Measurements from ENCODE around the gene STAC3.

Gene STAC3

DNA sequence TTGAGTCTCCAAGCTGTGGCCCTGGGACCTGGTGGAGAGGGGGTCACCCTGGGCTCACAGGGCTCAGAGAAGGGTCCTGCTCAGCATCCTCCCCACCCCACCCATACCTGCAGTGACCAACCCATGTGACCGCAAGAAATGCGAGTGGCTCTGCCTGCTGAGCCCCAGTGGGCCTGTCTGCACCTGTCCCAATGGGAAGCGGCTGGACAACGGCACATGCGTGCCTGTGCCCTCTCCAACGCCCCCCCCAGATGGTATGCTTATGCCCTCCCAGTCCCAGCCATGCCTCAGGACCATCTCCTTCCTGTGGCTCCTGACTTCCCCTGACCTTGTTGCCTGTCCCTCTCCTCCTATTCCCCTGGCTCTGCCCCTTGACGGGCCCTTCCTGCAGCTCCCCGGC is 41.1 kb downstream of the STAC3 start:
- DNase-seq, result no peak

DNA sequence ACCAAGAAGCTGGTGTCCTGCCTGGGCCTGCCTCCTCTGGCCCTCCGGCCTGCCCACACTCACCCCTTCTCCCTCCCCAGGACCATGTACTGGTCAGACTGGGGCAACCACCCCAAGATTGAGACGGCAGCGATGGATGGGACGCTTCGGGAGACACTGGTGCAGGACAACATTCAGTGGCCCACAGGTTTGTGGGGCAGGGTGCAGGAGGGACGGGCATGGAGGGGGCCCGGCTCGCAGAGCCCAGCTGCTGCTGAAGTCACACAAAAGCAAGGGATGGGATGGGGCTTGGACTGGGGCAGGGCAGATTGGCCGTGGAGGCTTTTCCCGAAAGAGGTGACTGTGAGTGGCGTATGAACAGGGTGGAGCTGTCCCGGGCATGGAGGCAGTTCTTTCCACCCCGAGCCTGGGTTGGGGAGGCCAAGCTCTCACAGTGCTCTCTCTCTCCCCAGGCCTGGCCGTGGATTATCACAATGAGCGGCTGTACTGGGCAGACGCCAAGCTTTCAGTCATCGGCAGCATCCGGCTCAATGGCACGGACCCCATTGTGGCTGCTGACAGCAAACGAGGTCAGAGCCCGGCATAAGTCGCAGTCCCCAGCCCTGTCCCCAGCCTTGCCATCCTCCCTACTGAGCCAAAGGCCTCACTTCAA is 42.2 kb downstream of the STAC3 start:
- DNase-seq, result no peak

DNA sequence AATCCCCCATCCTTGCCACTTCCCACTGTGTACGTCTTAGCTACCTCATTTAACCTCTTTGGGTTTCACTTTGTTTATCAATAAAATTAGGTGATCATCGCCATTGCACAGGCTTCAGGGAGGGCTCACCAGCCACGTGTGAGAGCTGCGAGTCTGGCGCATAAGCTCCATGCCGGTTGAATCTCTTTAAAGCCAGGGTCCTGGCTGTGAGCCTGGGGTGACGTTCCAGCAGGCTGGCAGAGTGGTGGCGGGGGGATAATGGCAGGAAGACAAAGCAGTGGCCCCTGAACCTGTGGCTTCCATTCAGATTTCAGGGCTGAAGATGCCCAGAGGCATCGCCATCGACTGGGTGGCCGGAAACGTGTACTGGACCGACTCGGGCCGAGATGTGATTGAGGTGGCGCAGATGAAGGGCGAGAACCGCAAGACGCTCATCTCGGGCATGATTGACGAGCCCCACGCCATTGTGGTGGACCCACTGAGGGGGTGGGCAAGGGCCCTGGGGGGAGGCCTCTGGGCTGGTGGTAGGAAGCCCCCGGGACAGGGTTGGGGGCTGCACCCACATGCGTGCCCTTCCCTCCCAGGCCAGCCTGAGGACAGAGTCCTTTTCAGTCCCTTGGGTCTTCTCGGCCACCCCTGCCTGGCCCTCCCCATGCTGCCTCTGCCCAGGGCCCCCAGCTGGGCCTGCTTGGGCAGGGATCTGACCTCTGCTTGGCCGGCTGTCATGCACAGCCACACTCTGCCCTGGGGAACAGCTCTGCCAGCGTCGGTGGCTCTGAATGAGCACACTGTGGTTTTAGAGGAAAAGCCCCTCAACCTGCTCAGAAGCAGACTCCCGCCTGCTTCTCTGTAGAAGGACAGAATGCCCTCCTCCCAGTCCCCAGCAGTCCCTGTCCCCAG is 43.0 kb downstream of the STAC3 start:
- no peak for DNase-seq

DNA sequence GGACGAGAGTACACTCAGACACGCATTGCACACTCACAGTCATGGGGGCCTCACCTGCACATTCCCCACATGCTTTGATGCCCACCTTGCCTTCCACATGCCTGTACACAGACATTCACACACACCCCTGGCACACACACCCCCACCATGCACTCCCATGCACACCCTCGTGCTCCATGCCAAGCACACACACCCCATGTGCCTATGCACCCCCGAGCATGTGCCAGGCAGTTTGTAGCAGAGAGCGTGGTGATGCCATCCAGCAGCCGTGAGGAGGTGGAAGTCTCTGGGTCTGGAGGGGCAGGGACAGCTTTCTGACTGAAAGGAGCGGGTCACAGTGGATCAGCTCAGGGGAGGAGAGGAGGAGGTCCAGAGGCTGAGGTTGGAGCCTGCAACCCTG is 45.1 kb downstream of the STAC3 start:
- DNase-seq, result no peak

DNA sequence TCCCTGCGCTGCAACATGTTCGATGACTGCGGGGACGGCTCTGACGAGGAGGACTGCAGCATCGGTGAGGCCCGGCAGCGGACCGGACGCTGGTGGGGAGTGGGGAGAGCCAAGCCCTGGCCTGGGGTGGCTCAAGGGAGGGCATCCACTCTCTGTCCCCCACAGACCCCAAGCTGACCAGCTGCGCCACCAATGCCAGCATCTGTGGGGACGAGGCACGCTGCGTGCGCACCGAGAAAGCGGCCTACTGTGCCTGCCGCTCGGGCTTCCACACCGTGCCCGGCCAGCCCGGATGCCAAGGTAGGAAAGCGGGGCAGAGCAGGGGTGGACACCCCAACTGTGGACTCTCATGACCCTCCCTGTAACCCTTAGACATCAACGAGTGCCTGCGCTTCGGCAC is 45.8 kb downstream of the STAC3 start:
- no peak for DNase-seq

DNA sequence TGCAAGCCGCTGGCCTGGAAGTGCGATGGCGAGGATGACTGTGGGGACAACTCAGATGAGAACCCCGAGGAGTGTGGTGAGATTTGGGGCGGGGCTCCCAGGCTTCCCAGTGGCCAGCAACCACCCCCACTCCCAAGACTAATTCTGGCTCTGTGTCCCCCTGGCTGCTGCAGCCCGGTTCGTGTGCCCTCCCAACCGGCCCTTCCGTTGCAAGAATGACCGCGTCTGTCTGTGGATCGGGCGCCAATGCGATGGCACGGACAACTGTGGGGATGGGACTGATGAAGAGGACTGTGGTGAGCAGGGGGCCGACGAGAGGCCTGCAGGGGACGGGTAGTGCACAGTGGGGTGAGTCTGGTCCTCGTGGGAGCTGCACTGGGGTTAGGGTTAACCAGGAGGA is 46.5 kb downstream of the STAC3 start:
- no peak for DNase-seq

DNA sequence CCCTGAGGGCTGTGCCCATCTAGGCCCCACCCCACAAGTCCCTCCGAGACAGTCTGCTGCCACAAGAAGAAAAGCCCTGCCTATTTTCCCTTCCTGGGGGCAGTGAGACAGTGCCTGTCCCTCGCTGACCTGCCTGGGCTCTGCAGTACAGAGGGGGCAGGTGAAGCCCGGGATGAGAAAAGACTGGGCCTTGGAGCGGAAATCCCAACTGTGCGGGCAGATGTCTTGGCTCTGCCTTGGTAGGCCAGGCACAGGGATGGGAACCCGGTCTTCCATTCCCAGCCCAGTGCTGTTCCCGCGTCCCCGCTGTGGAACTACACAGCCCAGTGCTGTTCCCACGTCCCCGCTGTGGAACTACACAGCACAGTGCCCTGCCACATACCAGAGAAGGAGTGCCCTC is 47.2 kb downstream of the STAC3 start:
- DNase-seq, result no peak

DNA sequence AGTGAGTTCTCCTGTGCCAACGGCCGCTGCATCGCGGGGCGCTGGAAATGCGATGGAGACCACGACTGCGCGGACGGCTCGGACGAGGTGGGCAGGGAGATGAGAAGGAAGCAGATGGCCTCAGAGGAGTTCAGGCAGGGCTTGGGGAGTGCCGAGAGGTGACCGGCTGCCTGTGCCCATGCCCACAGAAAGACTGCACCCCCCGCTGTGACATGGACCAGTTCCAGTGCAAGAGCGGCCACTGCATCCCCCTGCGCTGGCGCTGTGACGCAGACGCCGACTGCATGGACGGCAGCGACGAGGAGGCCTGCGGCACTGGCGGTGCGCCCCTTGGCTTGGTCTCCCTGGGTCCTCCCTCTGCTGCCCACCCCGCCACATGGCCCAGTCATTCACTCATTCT is 47.8 kb downstream of the STAC3 start:
- DNase-seq, result no peak

DNA sequence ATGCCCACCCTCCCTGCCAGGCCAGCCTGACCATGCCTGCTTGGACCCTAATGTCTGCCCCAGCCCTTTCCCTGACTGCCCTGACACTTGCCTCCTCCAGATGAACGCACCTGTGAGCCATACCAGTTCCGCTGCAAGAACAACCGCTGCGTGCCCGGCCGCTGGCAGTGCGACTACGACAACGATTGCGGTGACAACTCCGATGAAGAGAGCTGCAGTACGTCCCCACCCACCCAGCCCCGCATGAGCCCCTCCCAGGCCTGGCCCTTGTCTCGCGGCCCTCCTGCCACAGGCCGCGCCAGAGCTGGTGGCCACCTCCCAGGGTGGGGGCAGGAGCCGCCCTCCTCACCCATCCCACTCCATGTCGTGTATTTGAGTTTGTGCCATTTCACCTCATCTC is 48.7 kb downstream of the STAC3 start:
- DNase-seq, result no peak

DNA sequence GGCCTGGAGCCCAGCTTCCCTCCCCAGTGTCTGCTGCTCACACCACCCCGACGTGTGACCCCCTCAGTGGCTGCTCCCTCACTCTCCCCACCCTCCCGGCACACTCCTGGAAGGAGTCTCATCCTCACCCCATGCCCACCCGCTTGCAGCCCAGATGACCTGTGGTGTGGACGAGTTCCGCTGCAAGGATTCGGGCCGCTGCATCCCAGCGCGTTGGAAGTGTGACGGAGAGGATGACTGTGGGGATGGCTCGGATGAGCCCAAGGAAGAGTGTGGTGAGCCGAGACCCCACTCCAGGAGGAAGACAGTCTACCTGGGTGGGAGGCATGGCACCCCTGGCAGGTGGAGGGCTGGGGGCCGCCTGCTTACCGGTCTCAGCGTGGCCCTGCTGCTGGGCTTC is 49.4 kb downstream of the STAC3 start:
- DNase-seq, result no peak

DNA sequence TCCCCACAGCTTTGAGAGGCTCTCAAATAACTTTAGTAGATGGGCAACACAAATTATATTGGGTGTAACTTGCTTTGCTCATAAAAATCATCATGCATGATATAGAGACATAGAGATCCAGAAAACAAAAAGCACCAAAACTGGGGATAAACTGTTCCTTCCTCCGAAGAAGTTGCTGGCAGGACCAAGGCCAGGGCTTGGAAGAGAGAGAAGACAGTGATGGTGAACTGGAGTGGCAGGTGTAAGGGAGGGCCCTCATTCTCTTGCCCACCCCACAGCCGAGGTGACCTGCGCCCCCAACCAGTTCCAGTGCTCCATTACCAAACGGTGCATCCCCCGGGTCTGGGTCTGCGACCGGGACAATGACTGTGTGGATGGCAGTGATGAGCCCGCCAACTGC is 49.8 kb downstream of the STAC3 start:
- DNase-seq, result no peak

DNA sequence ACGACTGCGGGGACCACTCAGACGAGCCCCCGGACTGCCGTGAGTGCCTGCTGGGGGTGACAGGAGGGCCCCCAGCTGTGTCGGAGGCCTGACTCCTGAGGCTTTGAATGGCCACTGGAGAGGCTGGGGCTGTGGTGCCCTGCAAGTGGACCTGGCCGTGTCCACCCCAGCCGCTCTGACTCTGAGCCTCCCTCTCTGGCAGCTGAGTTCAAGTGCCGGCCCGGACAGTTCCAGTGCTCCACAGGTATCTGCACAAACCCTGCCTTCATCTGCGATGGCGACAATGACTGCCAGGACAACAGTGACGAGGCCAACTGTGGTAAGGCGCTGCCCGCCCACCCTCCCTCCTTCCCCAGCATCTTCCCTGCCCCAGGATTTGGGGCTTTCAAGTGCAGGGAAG is 50.5 kb downstream of the STAC3 start:
- DNase-seq, result no peak

DNA sequence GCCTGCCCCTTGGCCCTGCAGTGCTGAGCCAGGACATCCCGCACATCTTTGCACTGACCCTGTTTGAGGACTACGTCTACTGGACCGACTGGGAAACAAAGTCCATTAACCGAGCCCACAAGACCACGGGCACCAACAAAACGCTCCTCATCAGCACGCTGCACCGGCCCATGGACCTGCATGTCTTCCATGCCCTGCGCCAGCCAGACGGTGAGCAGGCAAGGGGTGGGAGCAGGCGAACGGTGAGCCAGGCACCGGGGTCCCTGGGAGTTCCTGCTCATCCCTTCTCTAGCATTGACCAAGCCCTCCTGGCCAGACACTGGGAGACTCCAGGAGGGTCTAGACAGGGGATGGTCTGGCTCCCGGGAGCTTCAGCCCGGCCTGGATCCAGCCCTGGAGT is 51.8 kb downstream of the STAC3 start:
- no peak for DNase-seq

DNA sequence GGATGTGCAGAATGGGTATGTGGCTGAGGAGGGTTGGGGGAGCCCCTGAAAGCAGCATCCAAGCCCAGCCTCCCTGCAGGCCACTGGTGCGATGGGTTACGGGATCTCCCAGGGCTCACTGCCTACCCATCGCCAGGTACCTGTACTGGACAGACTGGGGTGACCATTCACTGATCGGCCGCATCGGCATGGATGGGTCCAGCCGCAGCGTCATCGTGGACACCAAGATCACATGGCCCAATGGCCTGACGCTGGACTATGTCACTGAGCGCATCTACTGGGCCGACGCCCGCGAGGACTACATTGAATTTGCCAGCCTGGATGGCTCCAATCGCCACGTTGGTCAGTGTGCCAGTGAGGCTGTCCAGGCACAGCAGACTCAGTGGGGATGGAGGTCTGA is 52.7 kb downstream of the STAC3 start:
- DNase-seq, result no peak

DNA sequence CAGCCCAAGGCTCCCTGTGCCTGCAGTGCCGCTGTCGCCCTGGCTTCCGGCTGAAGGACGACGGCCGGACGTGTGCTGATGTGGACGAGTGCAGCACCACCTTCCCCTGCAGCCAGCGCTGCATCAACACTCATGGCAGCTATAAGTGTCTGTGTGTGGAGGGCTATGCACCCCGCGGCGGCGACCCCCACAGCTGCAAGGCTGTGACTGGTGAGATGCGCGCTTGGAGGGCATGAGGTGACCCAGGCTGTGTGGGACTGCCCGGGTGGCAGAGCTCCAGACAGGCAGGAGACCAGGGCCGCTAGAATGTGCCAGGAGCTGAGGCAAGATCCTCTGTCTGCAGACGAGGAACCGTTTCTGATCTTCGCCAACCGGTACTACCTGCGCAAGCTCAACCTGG is 54.0 kb downstream of the STAC3 start:
- DNase-seq, result no peak

DNA sequence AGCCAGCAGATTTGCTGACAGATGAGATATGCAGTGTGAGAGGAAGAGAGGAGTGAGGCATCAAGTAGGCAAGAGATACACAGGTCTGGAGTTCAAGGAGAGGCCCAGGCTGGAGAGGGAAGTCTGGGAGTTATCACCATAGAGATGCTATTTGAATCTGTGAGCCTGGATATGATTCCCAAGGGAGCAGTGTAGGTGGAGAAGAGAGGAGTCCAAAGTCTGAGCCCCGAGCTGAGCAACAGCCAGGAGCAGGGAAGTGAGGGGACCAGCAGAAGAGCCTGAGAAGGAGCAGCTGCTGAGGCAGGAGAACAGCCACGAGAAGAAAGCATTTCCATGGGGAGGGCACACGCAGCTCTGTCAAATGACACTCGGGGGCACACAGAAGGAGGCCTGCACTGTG is 54.5 kb downstream of the STAC3 start:
- no peak for DNase-seq

DNA sequence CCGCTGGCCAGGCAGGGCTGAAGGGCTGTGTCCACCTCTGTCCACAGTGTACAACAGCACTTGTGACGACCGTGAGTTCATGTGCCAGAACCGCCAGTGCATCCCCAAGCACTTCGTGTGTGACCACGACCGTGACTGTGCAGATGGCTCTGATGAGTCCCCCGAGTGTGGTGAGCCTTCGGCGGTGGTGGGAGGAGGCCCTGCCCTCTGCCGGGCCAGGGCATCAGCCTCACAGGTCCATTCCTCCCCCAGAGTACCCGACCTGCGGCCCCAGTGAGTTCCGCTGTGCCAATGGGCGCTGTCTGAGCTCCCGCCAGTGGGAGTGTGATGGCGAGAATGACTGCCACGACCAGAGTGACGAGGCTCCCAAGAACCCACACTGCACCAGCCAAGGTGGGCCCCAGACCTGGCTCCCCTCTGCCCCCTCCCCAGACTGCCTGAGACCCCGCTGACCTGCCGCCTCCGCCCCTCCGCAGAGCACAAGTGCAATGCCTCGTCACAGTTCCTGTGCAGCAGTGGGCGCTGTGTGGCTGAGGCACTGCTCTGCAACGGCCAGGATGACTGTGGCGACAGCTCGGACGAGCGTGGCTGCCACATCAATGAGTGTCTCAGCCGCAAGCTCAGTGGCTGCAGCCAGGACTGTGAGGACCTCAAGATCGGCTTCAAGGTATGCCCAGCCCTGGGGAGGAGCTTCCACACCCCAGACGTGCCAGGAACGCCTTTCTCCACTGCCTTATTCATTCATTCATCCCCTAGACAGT is 55.2 kb downstream of the STAC3 start:
- no peak for DNase-seq

DNA sequence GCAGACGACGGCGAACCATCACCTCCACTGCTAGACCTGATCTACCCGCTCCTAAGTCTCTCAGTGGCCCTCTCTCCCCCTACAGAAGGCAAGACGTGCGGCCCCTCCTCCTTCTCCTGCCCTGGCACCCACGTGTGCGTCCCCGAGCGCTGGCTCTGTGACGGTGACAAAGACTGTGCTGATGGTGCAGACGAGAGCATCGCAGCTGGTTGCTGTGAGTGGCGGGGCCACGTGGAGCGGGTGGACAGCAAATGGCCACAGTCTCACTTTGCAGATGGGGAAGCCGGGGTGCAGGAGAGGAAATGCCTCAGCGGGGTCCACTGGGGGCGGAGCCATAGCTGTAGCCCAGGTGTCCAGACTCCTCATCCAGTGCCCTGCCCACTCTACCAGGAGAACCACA is 55.8 kb downstream of the STAC3 start:
- DNase-seq, result no peak

DNA sequence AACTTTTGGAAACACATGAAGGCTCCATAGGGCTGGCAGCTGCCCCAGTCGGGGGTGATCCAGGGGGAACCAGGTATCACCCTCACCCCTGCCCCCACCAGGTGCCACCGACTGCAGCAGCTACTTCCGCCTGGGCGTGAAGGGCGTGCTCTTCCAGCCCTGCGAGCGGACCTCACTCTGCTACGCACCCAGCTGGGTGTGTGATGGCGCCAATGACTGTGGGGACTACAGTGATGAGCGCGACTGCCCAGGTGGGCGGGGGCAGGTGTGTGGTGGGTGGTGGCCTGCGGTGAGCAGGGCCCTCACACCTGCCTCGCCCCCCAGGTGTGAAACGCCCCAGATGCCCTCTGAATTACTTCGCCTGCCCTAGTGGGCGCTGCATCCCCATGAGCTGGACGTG is 56.7 kb downstream of the STAC3 start:
- DNase-seq, result no peak

DNA sequence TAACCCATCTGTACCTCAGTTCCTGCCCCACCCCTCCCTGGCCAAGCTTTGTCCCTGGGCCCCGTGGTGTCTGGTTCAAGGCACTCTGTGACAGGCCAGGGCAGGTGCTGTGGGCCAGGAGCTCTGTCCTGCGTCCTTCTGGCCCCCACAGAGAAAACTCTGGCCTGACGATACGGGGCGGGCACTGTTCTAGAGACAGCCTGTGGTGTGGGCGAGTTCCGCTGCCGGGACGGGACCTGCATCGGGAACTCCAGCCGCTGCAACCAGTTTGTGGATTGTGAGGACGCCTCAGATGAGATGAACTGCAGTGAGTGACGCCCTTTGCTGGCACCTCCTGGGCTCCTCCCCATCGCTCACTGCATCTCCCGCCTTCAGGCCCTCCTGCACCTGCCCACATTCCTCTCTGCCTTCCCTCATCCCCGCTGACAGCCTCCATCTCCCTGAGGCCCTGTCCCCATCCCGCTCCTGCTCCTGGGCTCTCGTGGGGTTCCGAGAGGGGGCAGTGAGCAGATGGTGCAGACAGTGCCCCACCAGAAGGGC is 57.2 kb downstream of the STAC3 start:
- DNase-seq, result no peak
